ENCODE results near the gene DARS2. TPM values are rescaled to one million over a fixed set of nuclear protein-coding genes. Genes with fewer than 3 reads are reported as not detected.

Gene DARS2
- total and polyA plus RNA-seq, 4 donors = 5.0 to 13.0 (median 10.1) TPM

- Histone ChIP-seq H3K4me3 (ENCODE audit: low read depth in 1 of 3, low read length in 3 of 3) (no peak overlapping the region), H3K4me1 (ENCODE audit: control insufficient read depth in 4 of 4, insufficient read depth in 4 of 4, low read length in 3 of 4) (no peaks in the 10 kb centered on the region), H3K27ac (ENCODE audit: low read depth in 1 of 2, low read length in 2 of 2) (no peak overlapping the region), H3K9ac (ENCODE audit: low read depth in 1 of 2, low read length in 2 of 2) (no peak overlapping the region), H3K36me3 (ENCODE audit: control insufficient read depth in 4 of 4, insufficient read depth in 3 of 4, low read depth in 1 of 4, low read length in 3 of 4) (peaks cover 2 to 17% (median 9%) of the 10 kb centered on the region in 4 donors), H3K9me3 (ENCODE audit: control insufficient read depth in 4 of 4, low read length in 3 of 4) (no peaks in the 10 kb centered on the region), H3K27me3 (ENCODE audit: control insufficient read depth in 4 of 4, insufficient read depth in 4 of 4, low read length in 3 of 4) (no peaks in the 10 kb centered on the region)
- DNase-seq (ENCODE audit: low spot score) = no peak
- WGBS = 96% methylated on average over 2 of the region's 2 CpGs
- TF ChIP-seq SP1 (IDR thresholded peaks at IDR 0.05) = no peak
- TF ChIP-seq FOXA1 (IDR thresholded peaks at IDR 0.05) = no peak
- TF ChIP-seq CTCF (IDR thresholded peaks at IDR 0.05; ENCODE audit: low read depth, low read length, missing input control) = no peak
- TF ChIP-seq RXRA (IDR thresholded peaks at IDR 0.05) = no peak
- TF ChIP-seq GABPA (IDR thresholded peaks at IDR 0.05 in 1 of 2, conservative IDR thresholded peaks at IDR 0.05 in 1 of 2) = no peak
- no peak for TF ChIP-seq RAD21 (IDR thresholded peaks at IDR 0.05)
- no peak for TF ChIP-seq HNF4A (conservative IDR thresholded peaks at IDR 0.05)
- TF ChIP-seq EGR1 (IDR thresholded peaks at IDR 0.05; ENCODE audit: low read depth in 2 of 2) = no peak
- no peak for TF ChIP-seq ZBTB33 (IDR thresholded peaks at IDR 0.05)
- no peak for TF ChIP-seq FOXA2 (IDR thresholded peaks at IDR 0.05)
- TF ChIP-seq, protein P1, sequence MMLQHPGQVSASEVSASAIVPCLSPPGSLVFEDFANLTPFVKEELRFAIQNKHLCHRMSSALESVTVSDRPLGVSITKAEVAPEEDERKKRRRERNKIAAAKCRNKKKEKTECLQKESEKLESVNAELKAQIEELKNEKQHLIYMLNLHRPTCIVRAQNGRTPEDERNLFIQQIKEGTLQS (IDR thresholded peaks at IDR 0.05) = no peak
- TF ChIP-seq JUND (IDR thresholded peaks at IDR 0.05) = no peak
- no peak for TF ChIP-seq NR2F2 (IDR thresholded peaks at IDR 0.05)
- TF ChIP-seq HNF4G (IDR thresholded peaks at IDR 0.05) = no peak
- TF ChIP-seq, protein P2, sequence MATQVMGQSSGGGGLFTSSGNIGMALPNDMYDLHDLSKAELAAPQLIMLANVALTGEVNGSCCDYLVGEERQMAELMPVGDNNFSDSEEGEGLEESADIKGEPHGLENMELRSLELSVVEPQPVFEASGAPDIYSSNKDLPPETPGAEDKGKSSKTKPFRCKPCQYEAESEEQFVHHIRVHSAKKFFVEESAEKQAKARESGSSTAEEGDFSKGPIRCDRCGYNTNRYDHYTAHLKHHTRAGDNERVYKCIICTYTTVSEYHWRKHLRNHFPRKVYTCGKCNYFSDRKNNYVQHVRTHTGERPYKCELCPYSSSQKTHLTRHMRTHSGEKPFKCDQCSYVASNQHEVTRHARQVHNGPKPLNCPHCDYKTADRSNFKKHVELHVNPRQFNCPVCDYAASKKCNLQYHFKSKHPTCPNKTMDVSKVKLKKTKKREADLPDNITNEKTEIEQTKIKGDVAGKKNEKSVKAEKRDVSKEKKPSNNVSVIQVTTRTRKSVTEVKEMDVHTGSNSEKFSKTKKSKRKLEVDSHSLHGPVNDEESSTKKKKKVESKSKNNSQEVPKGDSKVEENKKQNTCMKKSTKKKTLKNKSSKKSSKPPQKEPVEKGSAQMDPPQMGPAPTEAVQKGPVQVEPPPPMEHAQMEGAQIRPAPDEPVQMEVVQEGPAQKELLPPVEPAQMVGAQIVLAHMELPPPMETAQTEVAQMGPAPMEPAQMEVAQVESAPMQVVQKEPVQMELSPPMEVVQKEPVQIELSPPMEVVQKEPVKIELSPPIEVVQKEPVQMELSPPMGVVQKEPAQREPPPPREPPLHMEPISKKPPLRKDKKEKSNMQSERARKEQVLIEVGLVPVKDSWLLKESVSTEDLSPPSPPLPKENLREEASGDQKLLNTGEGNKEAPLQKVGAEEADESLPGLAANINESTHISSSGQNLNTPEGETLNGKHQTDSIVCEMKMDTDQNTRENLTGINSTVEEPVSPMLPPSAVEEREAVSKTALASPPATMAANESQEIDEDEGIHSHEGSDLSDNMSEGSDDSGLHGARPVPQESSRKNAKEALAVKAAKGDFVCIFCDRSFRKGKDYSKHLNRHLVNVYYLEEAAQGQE (IDR thresholded peaks at IDR 0.05) = no peak
- no peak for TF ChIP-seq YY1 (IDR thresholded peaks at IDR 0.05)
- no peak for TF ChIP-seq MAX (IDR thresholded peaks at IDR 0.05)
- TF ChIP-seq TAF1 (conservative IDR thresholded peaks at IDR 0.05) = no peak
These were observed 63.2 kb downstream of the DARS2 start for GRCh38 chr1:173887627-173888026.
